Skeletal muscle tissue (tissue), 4 donors: Measurements from ENCODE around the gene ARHGAP19. TPM values are rescaled to one million over a fixed set of nuclear protein-coding genes. Genes with fewer than 3 reads are reported as not detected.

Source experiments
- H3K27ac ChIP-seq: one replicate; pipeline ENCODE4 v1.7.0; 2013; ENCODE audit warnings: mild to moderate bottlenecking, low read depth, low read length, inconsistent platforms
- H3K27me3 ChIP-seq, 3 donors: one replicate each; pipeline ENCODE4 v1.7.0; 2013; ENCODE audit warnings: low read length in 3 of 3; ENCODE audit not compliant: control insufficient read depth in 3 of 3, insufficient read depth in 3 of 3
- H3K36me3 ChIP-seq, 3 donors: one replicate each; pipeline ENCODE4 v1.7.0; 2013; ENCODE audit warnings: low read length in 3 of 3; ENCODE audit not compliant: control insufficient read depth in 3 of 3, insufficient read depth in 3 of 3
- H3K4me1 ChIP-seq, 3 donors: one replicate each; pipeline ENCODE4 v1.7.0; 2013; ENCODE audit warnings: low read length in 3 of 3, mild to moderate bottlenecking in 3 of 3; ENCODE audit not compliant: control insufficient read depth in 3 of 3, insufficient read depth in 3 of 3
- H3K4me3 ChIP-seq, 3 donors: one replicate each; pipeline ENCODE4 v1.7.0; 2013; ENCODE audit warnings: low read length in 3 of 3
- H3K9ac ChIP-seq, 3 donors: one replicate each; pipeline ENCODE4 v1.7.0; 2013; ENCODE audit warnings: low read length in 3 of 3, mild to moderate bottlenecking in 3 of 3, moderate library complexity in 2 of 3, low read depth in 1 of 3
- H3K9me3 ChIP-seq, 3 donors: one replicate each; pipeline ENCODE4 v1.7.0; 2013; ENCODE audit warnings: low read length in 3 of 3; ENCODE audit not compliant: control insufficient read depth in 3 of 3
- total RNA-seq: library from RNA; depleted of rRNA; stranded (reverse); fragments of >200 nt; gene quantifications from one replicate; pipeline ENCODE4 v1.2.3, GENCODE V29; 2014
- donor health status: Osteomylitis.

The ARHGAP19 gene
- total RNA-seq, 1 donor from 2014 or later = 13.0 TPM

DNA sequence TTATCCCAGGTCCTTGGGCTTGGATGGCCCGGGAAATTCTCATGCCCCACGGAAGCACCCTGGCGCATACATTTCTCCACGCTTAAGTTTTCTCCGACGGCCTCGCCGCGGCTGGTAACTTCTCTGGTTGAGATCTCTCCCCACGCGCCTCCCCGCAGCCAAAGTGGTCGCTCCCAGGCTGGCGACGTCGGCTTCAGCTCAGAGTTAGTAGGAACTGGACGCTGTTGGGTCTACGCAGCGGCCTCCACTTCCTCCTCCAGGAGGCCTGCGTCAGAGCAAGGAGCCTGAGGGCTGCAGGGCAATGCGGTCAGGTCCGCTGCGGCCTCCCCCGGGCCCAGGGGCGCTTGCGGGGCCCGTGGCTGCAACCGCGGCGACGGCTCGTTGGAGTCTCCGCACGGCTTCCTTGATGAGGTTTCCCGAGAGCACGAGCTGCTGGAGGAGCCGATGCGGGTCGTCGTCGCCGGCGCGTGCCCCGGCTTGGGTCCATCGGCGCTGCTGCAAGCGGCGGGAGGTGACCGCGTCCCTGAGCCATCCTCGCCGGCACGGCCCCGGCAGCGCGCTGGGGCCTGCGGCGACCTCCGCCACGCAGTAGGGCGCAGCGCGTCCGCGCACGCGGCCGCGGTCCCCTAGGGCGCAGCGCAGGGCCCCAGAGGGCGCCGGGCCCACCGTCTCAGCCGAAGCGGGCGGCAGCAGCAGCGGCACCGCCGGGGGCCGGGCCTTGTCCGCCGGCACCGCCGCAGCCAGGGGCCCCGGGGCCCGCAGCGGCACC is 41.3 kb upstream of the ARHGAP19 start:
- Histone ChIP-seq H3K4me1 (peaks cover 27 to 36% (median 29%) of the 10 kb centered on the region in 3 donors), H3K9me3 (no peaks in the 10 kb centered on the region), H3K36me3 (peaks cover 0 to 6% (median 3%) of the 10 kb centered on the region in 3 donors), H3K27me3 (no peaks in the 10 kb centered on the region), H3K4me3 (peak overlapping the region; percentile 83 to 88 (median 85)), H3K9ac (peak overlapping the region; percentile 82 to 93 (median 91)), H3K27ac (peak overlapping the region; percentile 93)

- peaks cover 0 to 7% (median 6%) of the 10 kb centered on the region in 3 donors for H3K36me3 ChIP-seq
- H3K9me3 ChIP-seq = no peaks in the 10 kb centered on the region
- peak overlapping the region; percentile 78 to 91 (median 82) for H3K9ac ChIP-seq
- peak overlapping the region; percentile 77 for H3K27ac ChIP-seq
- H3K4me3 ChIP-seq = peak overlapping the region; percentile 83 to 88 (median 85)
- no peaks in the 10 kb centered on the region for H3K27me3 ChIP-seq
- H3K4me1 ChIP-seq = peaks cover 27 to 36% (median 29%) of the 10 kb centered on the region in 3 donors
Measured at GRCh38 chr10:97333351-97333600, 40.8 kb upstream of the ARHGAP19 start.

DNA sequence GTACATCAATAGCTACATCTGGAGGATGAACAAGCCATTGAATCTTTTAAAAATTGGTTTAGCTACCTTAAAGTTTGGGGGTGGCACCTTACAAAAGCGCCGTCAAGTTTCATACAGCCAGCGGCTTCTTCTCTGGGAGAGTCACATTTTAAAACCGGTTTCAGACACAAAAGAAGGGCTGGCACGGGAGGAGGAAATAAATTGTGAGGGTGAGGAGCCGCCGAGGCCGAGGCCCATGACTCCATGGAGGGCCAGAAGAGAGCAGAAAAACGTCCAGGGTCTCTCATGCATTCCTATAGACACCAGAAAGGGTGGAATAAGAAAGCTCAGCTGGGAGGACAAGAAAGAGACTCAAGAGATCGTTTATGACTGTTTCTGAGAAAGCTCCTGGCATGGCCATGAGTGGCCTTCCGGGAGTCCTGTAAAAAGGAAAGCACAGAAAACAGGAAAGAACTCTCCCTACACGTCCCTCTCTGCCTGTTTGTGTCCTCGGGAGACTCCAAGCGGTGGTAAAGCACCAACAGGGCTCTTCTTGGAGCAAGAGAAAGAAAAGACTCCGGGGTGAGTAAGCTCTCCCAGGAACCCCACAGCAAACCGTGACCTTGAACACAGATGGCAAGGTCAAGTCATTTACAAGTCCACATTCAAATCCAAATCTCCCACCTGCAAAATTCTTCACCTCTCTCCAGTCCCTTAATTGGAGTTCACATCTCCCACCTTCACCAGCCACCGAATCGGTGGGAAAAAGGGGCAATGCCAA is 40.3 kb upstream of the ARHGAP19 start:
- H3K9me3 ChIP-seq = no peaks in the 10 kb centered on the region
- H3K27me3 ChIP-seq = no peaks in the 10 kb centered on the region
- peaks cover 27 to 36% (median 29%) of the 10 kb centered on the region in 3 donors for H3K4me1 ChIP-seq
- H3K36me3 ChIP-seq = peaks cover 0 to 7% (median 6%) of the 10 kb centered on the region in 3 donors
- H3K4me3 ChIP-seq = peak overlapping the region; percentile 83 to 88 (median 85)
- H3K27ac ChIP-seq = peak overlapping the region; percentile 77
- peak overlapping the region; percentile 78 to 91 (median 82) for H3K9ac ChIP-seq

DNA sequence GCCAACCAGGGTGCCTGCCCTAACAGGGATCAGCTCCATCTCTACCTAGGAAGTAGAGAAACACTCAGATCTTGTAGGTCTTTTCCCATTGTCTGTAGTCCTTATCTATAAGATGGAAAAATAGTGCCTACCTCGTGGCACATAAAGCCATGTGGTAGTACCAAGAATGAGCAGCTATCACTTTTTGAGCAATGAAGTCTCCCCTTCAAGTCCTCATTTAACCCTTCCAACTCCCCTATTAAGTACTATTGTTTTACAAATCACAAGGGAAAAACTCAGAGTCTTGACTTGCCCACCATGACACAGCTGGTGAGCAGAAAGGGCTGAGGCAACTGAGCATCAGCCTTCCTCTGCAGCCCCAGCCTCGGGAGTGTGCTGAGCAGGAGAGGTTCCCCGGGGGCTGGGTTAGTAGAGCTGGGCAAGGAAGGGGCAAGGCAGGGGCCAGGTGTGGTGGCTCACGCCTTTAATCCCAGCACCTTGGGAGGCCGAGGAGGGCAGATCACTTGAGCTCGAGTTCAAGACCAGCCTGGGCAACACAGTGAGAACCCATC is 38.8 kb upstream of the ARHGAP19 start:
- peaks cover 21 to 29% (median 24%) of the 10 kb centered on the region in 3 donors for H3K4me1 ChIP-seq
- H3K4me3 ChIP-seq = peak overlapping the region in 2 of 3 donors; percentile 23 to 83
- H3K36me3 ChIP-seq = peaks cover 0 to 7% (median 6%) of the 10 kb centered on the region in 3 donors
- no peak overlapping the region for H3K9ac ChIP-seq
- no peaks in the 10 kb centered on the region for H3K27me3 ChIP-seq
- no peaks in the 10 kb centered on the region for H3K9me3 ChIP-seq
- no peak overlapping the region for H3K27ac ChIP-seq

GRCh38 chr10:97329766-97330165 is 37.3 kb upstream of the ARHGAP19 start:
- no peak overlapping the region for H3K27ac ChIP-seq
- H3K9me3 ChIP-seq = no peaks in the 10 kb centered on the region
- H3K9ac ChIP-seq = no peak overlapping the region
- H3K4me1 ChIP-seq = peaks cover 17 to 29% (median 24%) of the 10 kb centered on the region in 3 donors
- H3K36me3 ChIP-seq = peaks cover 0 to 7% (median 6%) of the 10 kb centered on the region in 3 donors
- no peaks in the 10 kb centered on the region for H3K27me3 ChIP-seq
- H3K4me3 ChIP-seq = no peak overlapping the region

DNA sequence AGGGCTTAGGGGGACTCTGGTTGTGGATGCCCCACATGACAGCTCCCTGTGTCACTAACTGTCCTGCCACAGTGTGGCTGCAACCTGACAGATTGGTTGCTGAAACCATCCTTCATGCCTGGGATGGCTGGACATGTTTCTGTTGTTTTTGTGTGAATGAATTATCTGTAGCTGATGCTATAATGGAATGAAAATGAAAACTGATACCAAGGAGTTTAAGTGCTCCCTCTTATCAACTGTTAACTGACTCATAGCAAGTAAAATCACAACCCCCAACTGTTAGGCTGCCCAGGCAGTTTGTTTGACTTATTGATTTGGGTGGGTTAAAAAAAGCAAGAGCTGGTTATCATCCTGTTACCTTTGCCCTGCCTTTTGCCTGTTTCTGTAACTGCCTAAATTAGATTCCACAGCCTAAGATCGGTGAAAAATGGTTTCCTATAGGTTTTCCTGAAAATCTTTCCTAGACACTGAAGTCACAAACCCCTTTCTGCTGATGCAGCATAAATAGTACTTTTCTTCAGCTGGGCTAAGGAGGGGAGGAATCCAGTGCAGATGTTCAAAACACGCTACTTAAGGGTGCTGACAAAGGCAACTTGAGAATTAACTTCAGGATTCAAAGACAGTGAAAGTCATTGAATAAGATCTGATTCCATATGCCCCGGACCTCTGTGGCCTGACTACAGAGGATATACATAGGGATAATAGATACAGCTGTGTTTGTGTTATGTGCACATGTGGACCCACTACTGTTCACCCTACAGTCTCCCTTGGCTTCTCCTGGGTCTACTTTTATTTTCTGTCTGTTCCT is 36.4 kb upstream of the ARHGAP19 start:
- H3K9me3 ChIP-seq = no peaks in the 10 kb centered on the region
- no peak overlapping the region for H3K4me3 ChIP-seq
- no peak overlapping the region for H3K27ac ChIP-seq
- no peak overlapping the region for H3K9ac ChIP-seq
- peaks cover 17 to 29% (median 24%) of the 10 kb centered on the region in 3 donors for H3K4me1 ChIP-seq
- peaks cover 0 to 7% (median 6%) of the 10 kb centered on the region in 3 donors for H3K36me3 ChIP-seq
- no peaks in the 10 kb centered on the region for H3K27me3 ChIP-seq

GRCh38 chr10:97327348-97328294 is 35.2 kb upstream of the ARHGAP19 start:
- H3K4me1 ChIP-seq = peaks cover 13 to 22% (median 14%) of the 10 kb centered on the region in 3 donors

GRCh38 chr10:97325754-97326153 is 33.3 kb upstream of the ARHGAP19 start:
- Histone ChIP-seq H3K9ac (no peak overlapping the region), H3K4me1 (peaks cover 13 to 21% (median 15%) of the 10 kb centered on the region in 3 donors), H3K4me3 (no peak overlapping the region), H3K27ac (no peak overlapping the region), H3K36me3 (peaks cover 0 to 7% (median 6%) of the 10 kb centered on the region in 3 donors), H3K9me3 (no peaks in the 10 kb centered on the region), H3K27me3 (no peaks in the 10 kb centered on the region)

More at GRCh38 chr10:97327348-97328294, 35.2 kb upstream of the ARHGAP19 start:
- no peak overlapping the region for H3K9ac ChIP-seq
- H3K27ac ChIP-seq = no peak overlapping the region
- no peaks in the 10 kb centered on the region for H3K9me3 ChIP-seq
- H3K36me3 ChIP-seq = peaks cover 0 to 7% (median 6%) of the 10 kb centered on the region in 3 donors
- no peak overlapping the region for H3K4me3 ChIP-seq
- H3K27me3 ChIP-seq = no peaks in the 10 kb centered on the region
